H1 (cell line): ENCODE data around the gene ZBTB20. TPM values are rescaled to one million over a fixed set of nuclear protein-coding genes. Genes with fewer than 3 reads are reported as not detected.

Source experiments
- CTCF ChIA-PET: fragments of 300-600 bp; sonication (Branson Sonifier 250); formaldehyde crosslinking; loops from one replicate; lab custom pipeline; 2021; ENCODE audit not compliant: partially characterized antibody; lab: Charles Lee
- POLR2A ChIA-PET: fragments of 300-600 bp; sonication (Branson Sonifier 250); formaldehyde crosslinking; loops from one replicate; lab custom pipeline; 2021; ENCODE audit warnings: inconsistent platforms; ENCODE audit not compliant: partially characterized antibody; lab: Charles Lee
- DNase-seq, 2 experiments: peaks; one replicate each; pipeline versions ENCODE4 v3.0.0 to v3.0.0-alpha.2; 2010 to 2022; ENCODE audit warnings: low spot score in 2 of 2, low read depth in 1 of 2, mixed read lengths in 1 of 2
- FAIRE-seq: peaks from 2 replicates; lab custom pipeline; 2011; peaks lifted over from hg19 to GRCh38; lab: Jason Lieb, UNC
- H2AFZ ChIP-seq: 2 replicates; pipeline ENCODE4 v1.8.1; 2012; ENCODE audit warnings: low read length, inconsistent platforms
- H2AK5ac ChIP-seq: 2 replicates; pipeline ENCODE4 v1.6.1; 2013; ENCODE audit warnings: low read depth, low read length
- H2BK120ac ChIP-seq: replicated peaks from 2 replicates; pipeline ENCODE3; 2013; ENCODE audit warnings: low read depth, low read length, inconsistent platforms
- H2BK12ac ChIP-seq: 2 replicates; pipeline ENCODE4 v1.6.1; 2013; ENCODE audit warnings: low read depth, low read length
- H2BK15ac ChIP-seq: 2 replicates; pipeline ENCODE4 v1.6.1; 2013; ENCODE audit warnings: low read length
- H2BK20ac ChIP-seq: 2 replicates; pipeline ENCODE4 v1.6.1; 2013; ENCODE audit warnings: low read length
- H2BK5ac ChIP-seq: 2 replicates; pipeline ENCODE4 v1.6.1; 2013; ENCODE audit warnings: low read depth, low read length
- H3K14ac ChIP-seq: 2 replicates; pipeline ENCODE4 v1.6.1; 2013; ENCODE audit warnings: inconsistent platforms; ENCODE audit not compliant: insufficient read length
- H3K18ac ChIP-seq: 2 replicates; pipeline ENCODE4 v1.6.1; 2013; ENCODE audit warnings: low read length; ENCODE audit errors: extremely low read depth
- H3K23ac ChIP-seq: 2 replicates; pipeline ENCODE4 v1.6.1; 2013; ENCODE audit warnings: inconsistent platforms; ENCODE audit not compliant: insufficient read length
- H3K23me2 ChIP-seq: 2 replicates; pipeline ENCODE4 v1.6.1; 2013; ENCODE audit warnings: low read depth, low read length
- H3K27ac ChIP-seq: 2 replicates; pipeline ENCODE4 v1.6.1; 2011; ENCODE audit warnings: low read depth, low read length, inconsistent platforms
- H3K27me3 ChIP-seq, 4 experiments: replicated peaks in 1 of 4; 1 replicate in 1 of 4; 2 replicates in 3 of 4; pipeline versions ENCODE4 v1.6.1 to v1.8.1; 2011 to 2013; ENCODE audit warnings: low read length in 3 of 4, mild to moderate bottlenecking in 3 of 4, inconsistent platforms in 2 of 4, mixed read lengths in 2 of 4, moderate library complexity in 1 of 4; ENCODE audit not compliant: control insufficient read depth in 3 of 4, insufficient read depth in 3 of 4; ENCODE audit errors: extremely low read depth in 1 of 4
- H3K36me3 ChIP-seq, 4 experiments: 2 replicates each; pipeline versions ENCODE4 v1.6.1 to v1.8.1; 2011 to 2013; ENCODE audit warnings: mild to moderate bottlenecking in 4 of 4, low read length in 3 of 4, moderate library complexity in 2 of 4, control low read depth in 1 of 4, inconsistent platforms in 1 of 4; ENCODE audit not compliant: insufficient read depth in 4 of 4, control insufficient read depth in 2 of 4
- H3K4ac ChIP-seq: replicated peaks from 2 replicates; pipeline ENCODE3; 2013; ENCODE audit warnings: low read length, low read depth, mixed read lengths, inconsistent platforms; ENCODE audit not compliant: insufficient read length
- H3K4me1 ChIP-seq, 4 experiments: replicated peaks in 1 of 4; 1 replicate in 1 of 4; 2 replicates in 3 of 4; pipeline versions ENCODE4 v1.6.1 to v1.8.1; 2011 to 2013; ENCODE audit warnings: low read length in 3 of 4, inconsistent platforms in 2 of 4, mixed read lengths in 1 of 4; ENCODE audit not compliant: insufficient read depth in 4 of 4, control insufficient read depth in 3 of 4
- H3K4me2 ChIP-seq, 2 experiments: 2 replicates each; pipeline versions ENCODE4 v1.6.1 to v1.8.1; 2011 to 2013; ENCODE audit warnings: low read depth in 2 of 2, low read length in 2 of 2, control low read depth in 1 of 2, inconsistent platforms in 1 of 2, mild to moderate bottlenecking in 1 of 2; ENCODE audit not compliant: insufficient read depth in 1 of 2
- H3K4me3 ChIP-seq, 4 experiments: fragments of 200-600, 300-600 bp in 1 of 4; sonication (generic), shearing (Covaris generic), sonication (Bioruptor Twin) in 1 of 4; 2 replicates each; pipeline versions ENCODE4 v1.5.1 to v1.8.1; 2011 to 2016; ENCODE audit warnings: low read length in 4 of 4, low read depth in 3 of 4, control low read depth in 2 of 4, inconsistent platforms in 2 of 4, mild to moderate bottlenecking in 2 of 4, mixed read lengths in 1 of 4, moderate library complexity in 1 of 4; ENCODE audit not compliant: insufficient read depth in 2 of 4; ENCODE audit errors: extremely low read depth in 1 of 4
- H3K56ac ChIP-seq: replicated peaks from 2 replicates; pipeline ENCODE3; 2013; ENCODE audit warnings: low read depth, mild to moderate bottlenecking, mixed read lengths, low read length, inconsistent platforms; ENCODE audit not compliant: insufficient read length
- H3K79me1 ChIP-seq: 2 replicates; pipeline ENCODE4 v1.6.1; 2013; ENCODE audit warnings: low read depth, low read length, control low read depth
- H3K79me2 ChIP-seq, 2 experiments: 2 replicates each; pipeline versions ENCODE4 v1.6.1 to v1.8.1; 2012 to 2013; ENCODE audit warnings: low read length in 2 of 2, mild to moderate bottlenecking in 2 of 2, inconsistent platforms in 1 of 2; ENCODE audit not compliant: insufficient read depth in 2 of 2, control insufficient read depth in 1 of 2
- H3K9ac ChIP-seq, 4 experiments: replicated peaks in 1 of 4; 1 replicate in 1 of 4; 2 replicates in 3 of 4; pipeline versions ENCODE4 v1.6.1 to v1.8.1; 2011 to 2013; ENCODE audit warnings: low read depth in 3 of 4, low read length in 3 of 4, control low read depth in 2 of 4, mild to moderate bottlenecking in 2 of 4, moderate library complexity in 2 of 4, inconsistent platforms in 1 of 4; ENCODE audit errors: extremely low read depth in 1 of 4
- H3K9me3 ChIP-seq, 2 experiments: 2 replicates each; pipeline versions ENCODE4 v1.6.1 to v1.8.1; 2012 to 2013; ENCODE audit warnings: mild to moderate bottlenecking in 2 of 2, moderate library complexity in 2 of 2, control low read depth in 1 of 2, inconsistent platforms in 1 of 2, low read depth in 1 of 2, low read length in 1 of 2, mixed read lengths in 1 of 2; ENCODE audit not compliant: insufficient read depth in 2 of 2
- H4K20me1 ChIP-seq, 2 experiments: replicated peaks in 1 of 2; 2 replicates each; pipeline versions ENCODE3 to v1.8.1; 2011 to 2013; ENCODE audit warnings: inconsistent platforms in 2 of 2, low read length in 2 of 2, mild to moderate bottlenecking in 1 of 2; ENCODE audit not compliant: insufficient read depth in 2 of 2, control insufficient read depth in 1 of 2
- H4K5ac ChIP-seq: 2 replicates; pipeline ENCODE4 v1.6.1; 2013; ENCODE audit warnings: low read length, low read depth, mixed read lengths, inconsistent platforms; ENCODE audit not compliant: insufficient read length
- H4K8ac ChIP-seq: 2 replicates; pipeline ENCODE4 v1.8.0; 2013; ENCODE audit warnings: mild to moderate bottlenecking, moderate library complexity, low read length, inconsistent platforms; ENCODE audit not compliant: insufficient read depth; ENCODE audit errors: extremely low read depth
- H4K91ac ChIP-seq: replicated peaks from 2 replicates; pipeline ENCODE3; 2013; ENCODE audit warnings: low read length, mixed read lengths, inconsistent platforms; ENCODE audit not compliant: insufficient read length
- CHD1 ChIP-seq: IDR thresholded peaks from 2 replicates; pipeline ENCODE4 v1.6.1; 2012; ENCODE audit warnings: low read depth, low read length, improper control_type of control experiment
- CTBP2 ChIP-seq: IDR thresholded peaks from 2 replicates; pipeline ENCODE4 v1.7.0; 2011; ENCODE audit warnings: borderline replicate concordance, mild to moderate bottlenecking, moderate library complexity, mixed read lengths, low read length; ENCODE audit not compliant: insufficient read depth, insufficient read length
- EGR1 ChIP-seq: IDR thresholded peaks from 2 replicates; pipeline ENCODE4 v1.6.1; 2011; ENCODE audit warnings: low read depth, low read length, borderline replicate concordance
- GTF2F1 ChIP-seq: IDR thresholded peaks from 2 replicates; pipeline ENCODE4 v1.6.1; 2012; ENCODE audit warnings: low read depth, low read length, improper control_type of control experiment, borderline replicate concordance
- NANOG ChIP-seq: IDR thresholded peaks from 2 replicates; pipeline ENCODE4 v1.6.1; 2011; ENCODE audit warnings: low read length, low read depth, mild to moderate bottlenecking, inconsistent platforms; ENCODE audit not compliant: insufficient read depth, poor library complexity, severe bottlenecking
- NRF1 ChIP-seq: IDR thresholded peaks from 2 replicates; pipeline ENCODE4 v1.6.1; 2011; ENCODE audit warnings: mild to moderate bottlenecking, low read depth, low read length, improper control_type of control experiment
- RXRA ChIP-seq: IDR thresholded peaks from 2 replicates; pipeline ENCODE4 v1.6.1; 2011; ENCODE audit warnings: low read depth, mild to moderate bottlenecking, low read length, moderate library complexity; ENCODE audit not compliant: insufficient read depth
- WGBS, 2 experiments: shearing (Covaris generic) in 1 of 2; methylation state at CpG; one replicate each; pipeline versions ENCODE4 v1.1.6 to v1.1.7; 2013 to 2015; ENCODE audit warnings: low lambda C conversion rate in 2 of 2, mixed read lengths in 2 of 2, inconsistent platforms in 1 of 2, low coverage in 1 of 2, missing lambda C conversion rate in 1 of 2; ENCODE audit not compliant: insufficient replicate concordance in 2 of 2, insufficient coverage in 1 of 2, insufficient read length in 1 of 2; ENCODE audit errors: extremely low coverage in 1 of 2, missing lambda C conversion rate in 1 of 2; 5-methylcytosine and 5-hydroxymethylcytosine counted together
- polyA plus RNA-seq, 7 experiments: library from polyadenylated mRNA; depleted of rRNA in 3 of 7; stranded (reverse) in 5 of 7; unstranded in 2 of 7; fragments of >200 nt in 5 of 7; fragments of 200-250 nt in 2 of 7; gene quantifications; 1 replicate in 5 of 7; 2 replicates in 1 of 7; 4 replicates in 1 of 7; pipeline versions ENCODE4 v1.2.1 to v1.2.3, GENCODE V29; 2011 to 2013; ENCODE audit warnings: missing spikeins in 2 of 7, mixed read lengths in 2 of 7
- total RNA-seq: library from RNA; stranded (reverse); fragmentation: NEBNext Ultra II Directional; extraction: Animal tissue kit (Norgen Biotek cat#: 25700); gene quantifications from 2 replicates; pipeline ENCODE4 v1.2.1, GENCODE V29; 2021
- TF ChIP-seq, protein P1 (sequence below): IDR thresholded peaks from 2 replicates; pipeline ENCODE4 v1.6.1; 2012; ENCODE audit warnings: inconsistent platforms

Gene ZBTB20
- total and polyA plus RNA-seq, 2 of the 8 experiments (the other 6 are each of a cell fraction or from before 2014, with no cell fraction given): 0.35 to 1.3 TPM

- H3K27ac ChIP-seq: no peak overlapping the region
- no peak overlapping the region for H3K23ac ChIP-seq
- no peak overlapping the region for H3K56ac ChIP-seq
- H3K4me1 ChIP-seq: 0 out of 7 replicates have a peak, but pooled peaks cover 0 to 2% (median 0%) of the 10 kb centered on the region in 4 experiments
- no peak overlapping the region for H2AFZ ChIP-seq
- ChIA-PET POLR2A (no interaction called here), CTCF (interaction anchor here (0.8 to 2.0 kb wide), 7 partner anchors 29 to 277 kb away, joined by 3 to 8 read pairs (median 3); no protein-coding TSS in a partner anchor)
- 71% methylated on average over 1 of the region's 1 CpG; no CpG with 5 or more reads in 1 of the 2 experiments for WGBS, 2 experiments
- TF ChIP-seq CTBP2 (no peak), NANOG (no peak), NRF1 (no peak), RXRA (no peak), GTF2F1 (no peak), EGR1 (no peak), CHD1 (no peak)
- TF ChIP-seq, protein P1, sequence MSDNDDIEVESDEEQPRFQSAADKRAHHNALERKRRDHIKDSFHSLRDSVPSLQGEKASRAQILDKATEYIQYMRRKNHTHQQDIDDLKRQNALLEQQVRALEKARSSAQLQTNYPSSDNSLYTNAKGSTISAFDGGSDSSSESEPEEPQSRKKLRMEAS: no peak
- no peak overlapping the region for H2BK120ac ChIP-seq
- H3K9ac ChIP-seq: no peak overlapping the region
- H3K4ac ChIP-seq: no peak overlapping the region
- DNase-seq: no peak
- no peak overlapping the region for H2BK12ac ChIP-seq
- no peak overlapping the region for H2BK5ac ChIP-seq
- no peaks in the 10 kb centered on the region for H3K23me2 ChIP-seq
- no peak overlapping the region for H4K8ac ChIP-seq
- H3K4me3 ChIP-seq: no peak overlapping the region
- H2BK20ac ChIP-seq: no peak overlapping the region
- H3K79me2 ChIP-seq: no peaks in the 10 kb centered on the region
- no peak overlapping the region for H2AK5ac ChIP-seq
- H3K79me1 ChIP-seq: no peaks in the 10 kb centered on the region
- H3K27me3 ChIP-seq: no peaks in the 10 kb centered on the region
- H3K9me3 ChIP-seq: no peaks in the 10 kb centered on the region
- H3K4me2 ChIP-seq: no peak overlapping the region
- no peak overlapping the region for H4K91ac ChIP-seq
- FAIRE-seq: no peak
- no peaks in the 10 kb centered on the region for H3K36me3 ChIP-seq
- H3K14ac ChIP-seq: no peak overlapping the region
- H3K18ac ChIP-seq: no peak overlapping the region
- H2BK15ac ChIP-seq: no peak overlapping the region
- no peaks in the 10 kb centered on the region for H4K20me1 ChIP-seq
- H4K5ac ChIP-seq: no peak overlapping the region
Observed at GRCh38 chr3:115090712-115091111, 56.4 kb downstream of the ZBTB20 start.
